ENCODE results near the gene EARS2. TPM values are rescaled to one million over a fixed set of nuclear protein-coding genes. Genes with fewer than 3 reads are reported as not detected.

Gene EARS2
- total RNA-seq, 1 experiment from 2014 or later, result 50.1 TPM

- peaks cover 63 to 67% of the 10 kb centered on the region in 2 experiments for H3K4me1 Mint-ChIP-seq
Measured at GRCh38 chr16:23502466-23502865, 54.7 kb downstream of the EARS2 start.

More at GRCh38 chr16:23502466-23502865, 54.7 kb downstream of the EARS2 start:
- WGBS (ENCODE audit: extremely low coverage, insufficient read length, low lambda C conversion rate), result no CpG with 5 or more reads among the region's 2 CpGs
- no peak overlapping the region for H2AK5ac ChIP-seq (ENCODE audit: insufficient read length, low read length)
- H2BK15ac ChIP-seq (ENCODE audit: low read depth, low read length), result no peak overlapping the region
- H2BK120ac ChIP-seq (ENCODE audit: low read depth, low read length, poor library complexity, severe bottlenecking), result no peak overlapping the region
- H4K91ac ChIP-seq (ENCODE audit: insufficient read length, low read depth, low read length), result no peak overlapping the region
- no peak overlapping the region for H3T11ph ChIP-seq (ENCODE audit: low read length)
- no peak overlapping the region for H3K56ac ChIP-seq (ENCODE audit: insufficient read length, low read depth, low read length)
- Mint-ChIP-seq H3K27ac (peak overlapping the region in 1 of 3 experiments; percentile 73; a peak in 2 of 7 replicates), H3K36me3 (ENCODE audit: insufficient read depth in 1 of 3, low read depth in 3 of 3) (peaks cover 4 to 32% (median 30%) of the 10 kb centered on the region in 3 experiments; a peak in 6 of 7 replicates), H3K27me3 (ENCODE audit: low read depth) (no peaks in the 10 kb centered on the region), H3K4me3 (no peak overlapping the region), H3K9me3 (no peaks in the 10 kb centered on the region)
- H2BK12ac ChIP-seq (ENCODE audit: insufficient read length, low read depth, low read length), result no peak overlapping the region
- no peak overlapping the region for H3K9ac ChIP-seq (ENCODE audit: extremely low read depth, insufficient read length, low read length)
- H3K27me3 ChIP-seq (ENCODE audit: insufficient read depth, low read length), result no peaks in the 10 kb centered on the region
- no peak overlapping the region for H2BK5ac ChIP-seq (ENCODE audit: insufficient read length, low read length)
- no peak for TF ChIP-seq CTCF (conservative IDR thresholded peaks at IDR 0.05)
- H4K8ac ChIP-seq (replicated peaks; ENCODE audit: insufficient read length, low read depth, low read length), result no peak overlapping the region
- H3K4me1 ChIP-seq (ENCODE audit: insufficient read depth, low read length), result peaks cover 2% of the 10 kb centered on the region; the same call in 1 of the 2 replicates
- H3K27ac ChIP-seq (ENCODE audit: insufficient read length, low read depth, low read length), result no peak overlapping the region
- peaks cover 32% of the 10 kb centered on the region; the same call in 1 of the 2 replicates for H3K79me2 ChIP-seq (ENCODE audit: insufficient read depth, low read length)
- no peak overlapping the region for H3K4me2 ChIP-seq (ENCODE audit: insufficient read depth, insufficient read length, low read length)
- no peaks in the 10 kb centered on the region for H3K9me3 ChIP-seq (ENCODE audit: control insufficient read depth, low read depth, low read length)
- no peak overlapping the region for H3K14ac ChIP-seq (ENCODE audit: insufficient read depth, low read length)
- H3K79me1 ChIP-seq (ENCODE audit: insufficient read depth, low read depth, low read length, poor library complexity, severe bottlenecking), result peaks cover 12% of the 10 kb centered on the region
- H2BK20ac ChIP-seq (ENCODE audit: low read depth, low read length, poor library complexity, severe bottlenecking), result no peak overlapping the region
- H2AFZ ChIP-seq (ENCODE audit: low read length), result no peak overlapping the region
- no peak overlapping the region for H4K5ac ChIP-seq (ENCODE audit: insufficient read length, low read depth, low read length)
- H3K18ac ChIP-seq (ENCODE audit: insufficient read length, low read depth, low read length), result no peak overlapping the region
- no peak overlapping the region for H3K4ac ChIP-seq (ENCODE audit: low read depth, low read length)
- H3K23ac ChIP-seq (ENCODE audit: insufficient read length, low read depth, low read length), result no peak overlapping the region
- DNase-seq, result no peak
- no peaks in the 10 kb centered on the region for H3K23me2 ChIP-seq (ENCODE audit: insufficient read length, low read depth, low read length, poor library complexity, severe bottlenecking)
- H4K20me1 ChIP-seq (ENCODE audit: control insufficient read depth, insufficient read depth, insufficient read length), result no peaks in the 10 kb centered on the region

Data from H9 (cell line).